Endodermal cell (in vitro differentiated cells): Measurements from ENCODE around the gene AUTS2. TPM values are rescaled to one million over a fixed set of nuclear protein-coding genes. Genes with fewer than 3 reads are reported as not detected.

Experiments used
- DNase-seq: peaks from one replicate; pipeline ENCODE4 v3.0.0-alpha.2; 2017
- H3K27ac ChIP-seq: 2 replicates; pipeline ENCODE4 v1.5.1; 2013; ENCODE audit warnings: mild to moderate bottlenecking, low read depth, low read length, moderate library complexity
- H3K27me3 ChIP-seq: 2 replicates; pipeline ENCODE4 v1.6.1; 2013; ENCODE audit warnings: mild to moderate bottlenecking, low read length, moderate library complexity; ENCODE audit not compliant: insufficient read depth, control insufficient read depth, poor library complexity, severe bottlenecking
- H3K36me3 ChIP-seq: 2 replicates; pipeline ENCODE4 v1.7.0; 2013; ENCODE audit warnings: mild to moderate bottlenecking, low read length, moderate library complexity; ENCODE audit not compliant: control insufficient read depth, insufficient read depth
- H3K4me1 ChIP-seq: one replicate; pipeline ENCODE4 v1.7.0; 2013; ENCODE audit warnings: low read length; ENCODE audit not compliant: control insufficient read depth, insufficient read depth
- H3K4me3 ChIP-seq: 2 replicates; pipeline ENCODE4 v1.5.1; 2013; ENCODE audit warnings: mild to moderate bottlenecking, low read length, moderate library complexity
- H3K9ac ChIP-seq: 2 replicates; pipeline ENCODE4 v1.6.1; 2013; ENCODE audit warnings: mild to moderate bottlenecking, low read length, moderate library complexity; ENCODE audit not compliant: poor library complexity, severe bottlenecking; ENCODE audit errors: extremely low read depth
- H3K9me3 ChIP-seq: 2 replicates; pipeline ENCODE4 v1.6.1; 2013; ENCODE audit warnings: mild to moderate bottlenecking, low read length, moderate library complexity; ENCODE audit not compliant: control insufficient read depth
- H3K27ac Mint-ChIP-seq: 2 replicates; pipeline ENCODE4 v1.8.0; 2020; ENCODE audit warnings: mixed read lengths
- H3K27me3 Mint-ChIP-seq: 2 replicates; pipeline ENCODE4 v1.8.0; 2021; ENCODE audit warnings: mild to moderate bottlenecking, mixed read lengths; ENCODE audit not compliant: insufficient read depth
- H3K36me3 Mint-ChIP-seq: 2 replicates; pipeline ENCODE4 v1.8.0; 2020; ENCODE audit warnings: low read depth, mixed read lengths
- H3K4me1 Mint-ChIP-seq: 2 replicates; pipeline ENCODE4 v1.8.0; 2020; ENCODE audit warnings: mixed read lengths
- H3K4me3 Mint-ChIP-seq: 2 replicates; pipeline ENCODE4 v1.8.0; 2020; ENCODE audit warnings: mild to moderate bottlenecking, moderate library complexity, mixed read lengths
- H3K9me3 Mint-ChIP-seq: 2 replicates; pipeline ENCODE4 v1.8.0; 2020; ENCODE audit warnings: mild to moderate bottlenecking, mixed read lengths
- CTCF ChIP-seq: fragments of 200-600 bp; sonication (generic); conservative IDR thresholded peaks from 2 replicates; pipeline ENCODE4 v1.5.0; 2021; ENCODE audit warnings: antibody characterized with exemption, mild to moderate bottlenecking
- WGBS, 2 experiments: methylation state at CpG; one replicate each; pipeline versions ENCODE4 v1.1.5 to v1.1.7; 2013; ENCODE audit warnings: missing lambda C conversion rate in 2 of 2, mixed read lengths in 1 of 2; ENCODE audit not compliant: insufficient coverage in 1 of 2, insufficient read length in 1 of 2; 5-methylcytosine and 5-hydroxymethylcytosine counted together
- total RNA-seq, 2 donors: library from RNA; stranded (reverse); fragmentation: NEBNext Ultra II Directional in 1 of 2; extraction: Animal tissue kit (Norgen Biotek cat#: 25700) in 1 of 2; gene quantifications; 2 replicates in 1 of 2; 3 replicates in 1 of 2; pipeline ENCODE4 v1.2.1, GENCODE V29; 2021

The AUTS2 gene
- total RNA-seq, 2 donors from 2014 or later = 76.8 to 106 TPM

- no peaks in the 10 kb centered on the region for H3K27me3 Mint-ChIP-seq
- Histone ChIP-seq H3K36me3 (peaks cover 4% of the 10 kb centered on the region), H3K4me3 (no peak overlapping the region), H3K9ac (no peak overlapping the region), H3K9me3 (no peaks in the 10 kb centered on the region), H3K4me1 (peaks cover 3% of the 10 kb centered on the region), H3K27ac (no peak overlapping the region), H3K27me3 (no peaks in the 10 kb centered on the region)
- TF ChIP-seq CTCF = no peak
- no peaks in the 10 kb centered on the region for H3K9me3 Mint-ChIP-seq
- 92% methylated on average over 2 of the region's 2 CpGs; no CpG with 5 or more reads in 1 of the 2 experiments for WGBS, 2 experiments
- no peak overlapping the region for H3K27ac Mint-ChIP-seq
- H3K4me3 Mint-ChIP-seq = no peak overlapping the region
- no peaks in the 10 kb centered on the region for H3K36me3 Mint-ChIP-seq
- H3K4me1 Mint-ChIP-seq = no peaks in the 10 kb centered on the region
- no peak for DNase-seq
Measured at GRCh38 chr7:69996121-69996520, 397.8 kb downstream of the AUTS2 start.

GRCh38 chr7:70000737-70001348 lies 402.6 kb downstream of the AUTS2 start:
- Mint-ChIP-seq H3K9me3 (no peaks in the 10 kb centered on the region), H3K4me3 (no peak overlapping the region), H3K27ac (no peak overlapping the region), H3K4me1 (peaks cover 2% of the 10 kb centered on the region), H3K27me3 (no peaks in the 10 kb centered on the region), H3K36me3 (no peaks in the 10 kb centered on the region)
- H3K9ac ChIP-seq = no peak overlapping the region
- H3K4me1 ChIP-seq = no peaks in the 10 kb centered on the region
- no peaks in the 10 kb centered on the region for H3K36me3 ChIP-seq
- no peaks in the 10 kb centered on the region for H3K27me3 ChIP-seq
- no peak for TF ChIP-seq CTCF
- 95 to 100% methylated on average over 1 to 5 of the region's 5 CpGs for WGBS, 2 experiments
- no peak overlapping the region for H3K4me3 ChIP-seq
- no peak for DNase-seq
- no peaks in the 10 kb centered on the region for H3K9me3 ChIP-seq
- H3K27ac ChIP-seq = no peak overlapping the region

- no peaks in the 10 kb centered on the region for H3K36me3 ChIP-seq
- no peak overlapping the region for H3K9ac ChIP-seq
- TF ChIP-seq CTCF = no peak
- 86 to 94% methylated on average over 2 of the region's 2 CpGs for WGBS, 2 experiments
- no peaks in the 10 kb centered on the region for H3K27me3 ChIP-seq
- no peaks in the 10 kb centered on the region for H3K9me3 ChIP-seq
- H3K4me1 Mint-ChIP-seq = peaks cover 2% of the 10 kb centered on the region
- no peak overlapping the region for H3K27ac Mint-ChIP-seq
- H3K36me3 Mint-ChIP-seq = no peaks in the 10 kb centered on the region
- DNase-seq = no peak
- H3K4me1 ChIP-seq = no peaks in the 10 kb centered on the region
- H3K9me3 Mint-ChIP-seq = no peaks in the 10 kb centered on the region
- H3K4me3 Mint-ChIP-seq = no peak overlapping the region
- no peak overlapping the region for H3K4me3 ChIP-seq
- no peaks in the 10 kb centered on the region for H3K27me3 Mint-ChIP-seq
- no peak overlapping the region for H3K27ac ChIP-seq
Measured at GRCh38 chr7:70005480-70005879, 407.2 kb downstream of the AUTS2 start.
